ENCODE data around the gene SPSB3.
A peak's percentile ranks its signal among the peaks of the same experiment; 100 is the strongest.

The SPSB3 gene

DNA sequence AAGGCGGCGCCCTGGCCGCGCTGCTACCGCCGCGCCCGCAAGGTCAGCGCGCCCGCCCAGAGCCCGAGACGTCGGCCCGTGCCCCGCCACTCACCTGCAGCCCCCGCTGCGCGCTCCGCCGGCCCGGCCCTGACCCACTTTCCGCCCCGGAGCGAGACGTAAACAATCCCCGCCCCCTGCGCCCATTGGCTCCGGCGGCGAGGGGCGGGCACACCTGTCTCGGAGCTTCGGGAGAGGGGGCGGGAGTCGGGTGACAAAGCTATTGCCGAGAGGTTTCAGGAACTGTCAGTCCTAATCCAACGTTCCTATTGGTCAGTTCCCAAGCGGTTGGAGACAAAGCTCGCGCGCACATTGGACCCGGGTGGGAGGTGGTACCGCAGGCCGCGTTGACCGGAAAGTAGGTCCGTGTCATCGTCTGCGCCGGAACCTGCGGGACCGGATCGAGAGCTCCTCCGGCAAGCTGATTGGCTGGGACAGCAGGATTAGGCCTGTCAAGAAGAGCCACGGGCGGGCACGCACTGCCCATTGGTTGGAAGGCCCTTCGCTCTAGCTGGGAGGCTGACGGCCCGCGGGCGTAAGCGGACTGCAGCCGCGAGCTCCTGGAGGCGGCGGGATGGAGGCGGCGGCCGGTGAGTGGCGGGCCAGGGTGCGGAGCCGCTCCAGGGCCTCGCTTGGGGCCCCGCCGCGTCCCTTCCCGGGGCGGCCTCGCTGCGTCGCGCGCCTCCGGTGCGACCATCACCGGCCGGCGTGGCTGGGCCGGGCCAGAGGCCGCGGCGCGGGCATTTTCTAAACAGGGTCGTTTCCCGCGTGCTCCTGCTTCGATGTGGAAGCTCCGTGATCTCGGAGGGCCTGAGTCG, at the start of gene SPSB3, which contains the start of gene NUBP2:
TSS of gene SPSB3 (minus strand) at position 164 of the 857 bp plus-strand sequence. CDS start 1,088 bp downstream, outside the sequence.
TSS of gene NUBP2 (plus strand) at position 553 of the 857 bp plus-strand sequence. CDS start at position 614, 61 bp downstream.
- H3K4me1 Mint-ChIP-seq, result peaks cover 27% of the 10 kb centered on the region
- H3K27ac Mint-ChIP-seq, result peak within 1 kb of the TSS; percentile 83

DNA sequence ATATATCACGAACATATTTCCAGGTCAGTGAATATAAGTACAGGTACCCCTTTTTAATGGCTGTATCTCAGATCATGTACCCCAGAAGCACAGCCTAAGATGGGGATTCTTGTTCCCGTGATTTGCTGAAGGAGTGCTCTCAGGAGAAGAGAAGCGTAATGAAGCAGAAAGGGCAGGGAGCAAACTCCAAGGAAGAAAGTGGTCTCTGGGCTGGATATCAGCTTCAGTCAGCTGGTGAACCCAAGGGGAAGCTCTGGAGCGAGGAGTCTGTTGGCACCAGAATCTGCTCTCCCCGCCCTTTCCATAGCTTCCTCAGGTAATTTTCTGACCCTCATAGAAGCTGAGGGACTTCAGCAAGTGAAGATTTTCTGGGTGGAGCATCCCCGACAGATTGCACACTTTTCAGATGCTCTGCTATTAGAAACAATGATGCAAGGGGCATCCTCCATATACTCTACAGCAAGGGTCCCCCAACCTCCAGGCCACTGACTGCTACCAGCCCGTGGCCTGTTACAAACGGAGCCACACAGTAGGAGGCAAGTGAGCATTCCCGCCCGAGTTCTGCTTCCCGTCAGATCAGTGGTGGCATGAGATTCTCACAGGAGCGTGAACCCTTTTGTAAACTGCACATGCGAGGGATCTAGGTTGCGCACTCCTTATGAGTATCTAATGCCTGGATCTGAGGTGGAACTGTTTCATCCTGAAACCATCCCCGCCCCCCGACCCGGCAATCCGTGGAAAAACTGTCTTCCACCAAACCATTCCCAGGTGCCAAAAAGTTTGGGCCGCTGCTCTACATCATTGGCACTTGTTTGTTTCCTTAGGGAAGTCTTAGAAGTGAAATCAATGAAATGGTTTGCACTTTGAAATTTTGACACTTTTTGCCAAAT, 49.1 kb upstream of the SPSB3 start:
- H3K4me1 Mint-ChIP-seq, result peaks cover 32% of the 10 kb centered on the region
- H3K4me3 Mint-ChIP-seq, result no peak overlapping the region
- H3K9me3 Mint-ChIP-seq, result no peaks in the 10 kb centered on the region
- no peaks in the 10 kb centered on the region for H3K36me3 Mint-ChIP-seq
- H3K27me3 Mint-ChIP-seq, result no peaks in the 10 kb centered on the region
- H3K27ac Mint-ChIP-seq, result no peak overlapping the region

More for the DNA sequence above, at the start of gene SPSB3, which contains the start of gene NUBP2:
- Mint-ChIP-seq H3K27me3 (no peaks in the 10 kb centered on the region), H3K36me3 (peaks cover 3% of the 10 kb centered on the region), H3K4me3 (peak within 1 kb of the TSS; percentile 93), H3K9me3 (no peaks in the 10 kb centered on the region)

DNA sequence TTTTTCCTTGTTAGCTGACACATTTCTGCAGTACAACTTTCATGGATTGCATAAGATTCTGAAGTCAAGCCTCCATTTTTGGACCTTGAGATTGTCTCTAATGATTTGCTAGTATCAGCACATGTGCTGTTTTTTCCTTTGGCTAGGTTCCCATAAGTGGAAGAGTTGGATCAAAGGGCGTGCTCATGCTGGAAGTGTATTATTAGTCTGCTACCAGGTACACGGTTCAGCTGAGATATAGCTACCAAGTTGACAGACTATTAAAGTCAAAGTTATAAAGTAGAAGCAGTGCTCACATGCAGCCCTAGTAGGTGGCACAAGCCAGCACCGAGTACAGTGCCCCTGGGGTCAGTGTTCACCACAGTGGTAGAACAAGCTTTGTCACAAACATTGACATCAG, 47.8 kb upstream of the SPSB3 start:
- H3K27ac Mint-ChIP-seq, result no peak overlapping the region

DNA sequence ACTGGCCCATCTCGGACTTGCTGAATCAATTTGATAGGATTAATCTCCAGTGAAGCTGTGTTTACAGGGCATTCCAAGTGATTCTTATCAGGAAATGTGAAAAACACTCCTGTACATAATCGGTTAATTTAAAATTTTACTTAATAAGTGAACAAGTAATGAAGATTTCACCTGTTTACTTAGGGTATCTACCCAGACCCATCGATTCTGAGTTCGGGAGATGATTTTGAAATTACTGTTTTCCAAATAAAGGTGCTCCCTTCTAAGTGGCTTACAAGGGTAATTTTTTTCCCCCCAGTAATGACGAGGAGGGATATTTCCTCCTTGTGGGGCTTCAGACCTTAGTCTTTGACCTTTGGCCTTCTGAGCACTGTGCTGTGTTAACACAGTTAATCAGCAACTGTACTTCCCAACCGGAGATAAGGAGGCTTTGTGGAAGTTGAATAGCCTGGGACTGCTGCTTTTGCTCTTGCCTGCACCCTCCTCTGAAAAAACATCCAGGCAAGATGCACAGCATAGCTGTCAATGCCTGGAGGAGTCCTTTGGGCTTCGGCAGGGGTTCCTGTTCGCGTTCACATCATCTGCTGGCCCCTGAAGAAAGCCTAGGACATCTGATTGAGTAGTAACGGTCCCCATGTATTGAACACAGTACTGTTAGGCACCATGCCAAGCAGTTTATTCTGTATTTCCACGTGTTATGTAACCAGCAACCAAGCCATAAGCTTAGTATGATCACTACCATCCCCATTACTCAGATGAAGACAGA, 46.5 kb upstream of the SPSB3 start:
- H3K27ac Mint-ChIP-seq, result no peak overlapping the region
- H3K4me3 Mint-ChIP-seq, result peak overlapping the region; percentile 47
- H3K9me3 Mint-ChIP-seq, result no peaks in the 10 kb centered on the region
- H3K36me3 Mint-ChIP-seq, result no peaks in the 10 kb centered on the region
- no peaks in the 10 kb centered on the region for H3K27me3 Mint-ChIP-seq
- peaks cover 49% of the 10 kb centered on the region for H3K4me1 Mint-ChIP-seq

More for the DNA sequence above, 47.8 kb upstream of the SPSB3 start:
- no peaks in the 10 kb centered on the region for H3K9me3 Mint-ChIP-seq
- no peak overlapping the region for H3K4me3 Mint-ChIP-seq
- H3K27me3 Mint-ChIP-seq, result no peaks in the 10 kb centered on the region
- H3K4me1 Mint-ChIP-seq, result peaks cover 38% of the 10 kb centered on the region
- no peaks in the 10 kb centered on the region for H3K36me3 Mint-ChIP-seq

DNA sequence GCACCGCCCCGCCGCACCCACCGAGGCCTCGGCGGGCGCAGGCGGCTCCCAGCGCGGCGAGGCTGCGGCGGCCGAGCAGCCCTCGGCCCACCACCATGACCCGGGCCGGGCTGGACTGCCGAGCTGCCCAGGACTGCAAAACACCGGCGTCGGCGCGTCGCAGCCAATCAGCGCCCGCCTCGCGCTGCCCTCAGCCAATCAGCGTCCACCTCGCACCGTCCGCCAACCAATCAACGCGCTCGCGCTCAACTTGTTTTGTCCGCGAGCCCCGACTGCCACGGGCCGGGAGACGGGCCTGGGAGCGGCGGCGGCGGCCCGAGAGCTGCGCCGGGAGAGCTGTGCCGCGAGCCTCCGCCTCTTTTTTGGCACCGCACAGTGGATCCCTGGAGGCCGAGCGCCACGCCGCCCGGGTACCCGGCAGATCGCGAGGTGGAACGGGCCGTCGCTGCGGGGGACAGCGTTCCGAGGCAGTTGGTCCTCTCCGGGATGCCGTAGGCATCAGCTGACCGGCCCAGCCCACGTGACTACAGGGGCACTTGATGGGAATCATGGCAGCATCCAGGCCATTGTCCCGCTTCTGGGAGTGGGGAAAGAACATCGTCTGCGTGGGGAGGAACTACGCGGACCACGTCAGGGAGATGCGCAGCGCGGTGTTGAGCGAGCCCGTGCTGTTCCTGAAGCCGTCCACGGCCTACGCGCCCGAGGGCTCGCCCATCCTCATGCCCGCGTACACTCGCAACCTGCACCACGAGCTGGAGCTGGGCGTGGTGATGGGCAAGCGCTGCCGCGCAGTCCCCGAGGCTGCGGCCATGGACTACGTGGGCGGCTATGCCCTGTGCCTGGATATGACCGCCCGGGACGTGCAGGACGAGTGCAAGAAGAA, 44.6 kb upstream of the SPSB3 start, which contains the start of the genes FAHD1 and HAGH:
TSS of gene FAHD1 (plus strand) at position 516 of the 883 bp plus-strand sequence. CDS start at position 549, 33 bp downstream.
TSS of gene HAGH (minus strand) at position 135 of the 883 bp plus-strand sequence. CDS start at position 97, 38 bp downstream.
- H3K36me3 Mint-ChIP-seq, result no peaks in the 10 kb centered on the region
- no peaks in the 10 kb centered on the region for H3K27me3 Mint-ChIP-seq
- peak within 1 kb of the TSS; percentile 91 for H3K4me3 Mint-ChIP-seq
- no peaks in the 10 kb centered on the region for H3K9me3 Mint-ChIP-seq
- H3K4me1 Mint-ChIP-seq, result peaks cover 47% of the 10 kb centered on the region
- H3K27ac Mint-ChIP-seq, result peak within 1 kb of the TSS; percentile 92

DNA sequence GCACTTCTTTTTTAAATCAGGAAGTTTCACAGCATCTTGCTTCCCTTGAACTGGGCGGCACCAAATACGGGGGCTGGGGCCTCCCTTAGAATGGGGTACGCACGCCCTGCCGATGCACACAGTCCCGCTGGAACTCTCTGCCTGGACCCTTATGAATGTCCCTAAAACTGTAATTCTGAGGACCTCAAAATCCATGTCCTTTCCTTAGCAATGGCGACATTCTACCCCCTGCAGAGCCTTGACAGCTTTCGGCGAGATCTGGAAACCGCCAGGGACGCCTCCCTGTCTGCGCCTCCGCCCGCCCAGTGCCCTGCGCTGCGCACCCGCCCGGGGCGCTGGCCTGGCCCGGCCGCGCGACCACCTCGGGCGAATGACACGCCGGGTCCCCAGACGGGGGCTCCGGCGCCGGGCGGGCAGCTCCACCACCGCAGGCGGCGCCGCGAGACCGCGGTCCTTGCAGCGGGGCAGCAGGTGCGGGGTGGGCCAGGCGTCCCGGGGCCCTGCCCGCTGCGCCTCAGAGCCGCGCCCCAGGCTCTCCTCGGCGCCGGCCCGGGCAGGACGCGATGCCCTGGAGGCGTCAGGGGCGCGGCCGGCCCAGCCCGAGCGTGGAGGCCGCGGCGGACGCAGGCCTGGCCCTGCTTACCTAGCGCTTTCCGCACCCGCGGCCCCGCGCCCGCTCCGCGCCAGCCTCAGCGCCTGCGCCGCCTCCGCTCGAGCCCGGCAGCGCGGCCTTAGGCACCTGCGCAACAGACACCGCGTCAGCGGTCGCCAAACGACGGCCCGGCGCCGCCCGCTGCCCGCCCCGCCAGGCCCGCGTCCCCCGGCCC, 43.7 kb upstream of the SPSB3 start:
- H3K36me3 Mint-ChIP-seq, result no peaks in the 10 kb centered on the region
- H3K9me3 Mint-ChIP-seq, result no peaks in the 10 kb centered on the region
- peaks cover 47% of the 10 kb centered on the region for H3K4me1 Mint-ChIP-seq
- H3K27ac Mint-ChIP-seq, result peak overlapping the region; percentile 12
- no peaks in the 10 kb centered on the region for H3K27me3 Mint-ChIP-seq
- peak overlapping the region; percentile 82 for H3K4me3 Mint-ChIP-seq

DNA sequence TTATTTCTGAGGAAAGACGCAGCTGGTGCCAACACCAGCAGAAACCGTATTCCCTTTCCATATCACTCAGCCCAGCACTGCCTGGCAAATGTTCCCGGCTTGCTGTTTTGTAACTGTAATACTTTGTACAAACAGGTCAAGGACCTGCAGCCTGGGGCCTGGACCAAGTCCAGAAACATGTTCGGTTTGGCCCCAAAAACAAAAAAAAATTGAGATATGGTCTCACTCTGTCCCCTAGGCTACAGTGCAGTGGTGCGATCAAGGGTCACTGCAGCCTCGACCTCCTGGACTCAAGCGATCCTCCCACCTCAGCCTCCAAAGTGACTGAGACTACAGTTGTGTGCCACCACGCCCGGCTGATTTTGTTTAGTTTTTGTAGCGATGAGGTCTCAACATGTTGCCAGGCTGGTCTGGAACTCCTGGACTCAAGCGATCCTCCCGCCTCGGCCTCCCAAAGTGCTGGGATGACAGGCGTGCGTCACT, 43.1 kb upstream of the SPSB3 start:
- Mint-ChIP-seq H3K4me1 (peaks cover 42% of the 10 kb centered on the region), H3K4me3 (peak overlapping the region; percentile 82), H3K36me3 (no peaks in the 10 kb centered on the region), H3K27ac (no peak overlapping the region), H3K27me3 (no peaks in the 10 kb centered on the region), H3K9me3 (no peaks in the 10 kb centered on the region)

DNA sequence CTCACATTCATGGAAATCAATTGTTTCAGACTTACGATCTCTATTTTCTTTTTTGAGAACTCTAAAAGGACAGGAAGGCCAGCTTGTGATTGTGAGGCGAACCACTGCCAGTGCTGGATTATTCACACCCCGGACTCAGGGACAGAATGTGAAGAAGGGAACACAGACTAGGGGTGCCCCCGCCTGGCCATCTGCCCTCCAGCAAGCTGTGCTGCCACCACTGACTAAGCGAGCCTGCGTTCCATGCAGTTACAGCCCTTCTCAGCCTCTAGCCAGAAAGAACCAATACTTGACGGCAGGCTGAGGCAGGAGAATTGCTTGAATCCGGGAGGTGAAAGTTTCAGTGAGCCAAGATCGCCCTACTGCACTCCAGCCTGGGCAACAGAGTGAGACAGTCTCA, 41.5 kb upstream of the SPSB3 start:
- H3K27me3 Mint-ChIP-seq, result no peaks in the 10 kb centered on the region
- H3K4me3 Mint-ChIP-seq, result no peak overlapping the region
- H3K36me3 Mint-ChIP-seq, result no peaks in the 10 kb centered on the region
- H3K27ac Mint-ChIP-seq, result peak overlapping the region; percentile 55
- H3K9me3 Mint-ChIP-seq, result no peaks in the 10 kb centered on the region
- H3K4me1 Mint-ChIP-seq, result peaks cover 27% of the 10 kb centered on the region

DNA sequence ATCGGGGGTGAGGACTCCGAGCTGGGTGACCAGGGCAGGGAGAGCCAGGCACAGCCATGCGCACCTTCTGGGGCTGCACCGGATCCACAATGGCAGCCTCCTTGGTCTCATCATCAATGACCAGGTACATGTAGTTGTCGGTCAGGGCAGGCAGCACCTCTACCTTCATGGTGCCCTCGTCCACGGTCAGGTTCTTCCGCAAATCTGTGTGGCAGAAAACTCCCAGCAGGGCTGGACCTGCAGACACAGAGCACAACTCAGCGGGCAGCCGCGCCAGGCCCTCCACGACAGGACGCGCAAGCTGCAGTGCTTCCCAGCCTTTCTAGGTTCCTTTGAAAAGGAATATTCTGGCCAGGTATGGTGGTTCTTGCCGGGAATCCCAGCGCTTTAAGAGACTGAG, 40.4 kb upstream of the SPSB3 start:
- Mint-ChIP-seq H3K9me3 (no peaks in the 10 kb centered on the region), H3K27me3 (no peaks in the 10 kb centered on the region), H3K27ac (no peak overlapping the region), H3K4me3 (no peak overlapping the region), H3K36me3 (no peaks in the 10 kb centered on the region), H3K4me1 (peaks cover 24% of the 10 kb centered on the region)

DNA sequence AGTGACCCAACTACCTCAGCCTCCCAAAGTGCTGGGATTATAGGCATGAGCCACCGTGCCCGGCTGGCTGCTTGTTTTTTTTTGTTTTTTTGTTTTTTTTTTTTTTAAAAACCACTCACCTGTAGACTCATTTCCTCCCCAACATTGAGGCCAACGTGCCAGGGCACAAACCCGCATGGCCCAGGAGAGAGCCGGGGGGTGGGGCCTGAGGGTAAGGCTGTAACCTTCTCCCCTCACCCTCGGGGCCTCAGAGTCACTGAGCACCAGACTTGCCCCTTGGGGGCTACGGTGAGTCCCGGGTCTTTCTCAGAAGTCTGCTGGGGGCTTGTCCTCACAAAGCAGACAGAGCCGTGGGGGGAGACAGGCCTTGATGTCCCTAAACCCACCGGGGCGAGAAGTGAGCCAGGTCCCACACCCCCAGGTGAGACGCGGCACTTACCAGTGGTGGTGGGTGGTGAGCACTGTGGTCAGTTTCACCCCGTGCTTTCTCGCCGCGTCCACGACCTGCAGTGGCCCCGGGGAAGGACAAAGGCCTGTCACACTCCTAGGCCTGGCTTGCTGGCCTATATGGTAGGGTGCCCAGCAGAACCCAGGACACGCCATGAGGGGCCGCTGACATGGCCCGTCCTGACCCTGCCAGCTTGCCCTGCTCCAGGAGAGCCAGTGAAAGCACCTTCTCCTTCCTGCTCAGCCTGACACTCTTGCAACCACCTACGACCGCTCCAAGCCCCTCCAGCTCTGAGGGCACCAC, 39.7 kb upstream of the SPSB3 start:
- Mint-ChIP-seq H3K27ac (no peak overlapping the region), H3K4me3 (no peak overlapping the region), H3K4me1 (peaks cover 19% of the 10 kb centered on the region), H3K27me3 (no peaks in the 10 kb centered on the region), H3K9me3 (no peaks in the 10 kb centered on the region), H3K36me3 (no peaks in the 10 kb centered on the region)

DNA sequence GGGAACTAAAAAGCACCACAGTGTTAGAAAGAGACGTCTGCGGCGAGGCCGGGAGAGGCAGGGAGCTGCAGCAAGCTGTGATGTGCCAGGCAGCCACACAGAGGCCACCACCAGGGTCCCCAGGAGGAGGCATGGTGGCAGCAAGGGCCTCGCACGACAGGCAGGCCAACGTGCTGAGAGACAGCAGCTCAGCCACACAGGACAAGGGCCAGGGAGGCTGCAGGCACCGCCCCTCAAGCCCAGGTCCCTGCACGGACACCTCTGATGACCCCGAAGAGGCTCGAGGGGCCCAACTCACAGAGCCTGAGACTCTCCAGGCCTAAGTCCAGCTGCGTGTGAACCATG, 38.5 kb upstream of the SPSB3 start:
- no peaks in the 10 kb centered on the region for H3K9me3 Mint-ChIP-seq
- H3K27ac Mint-ChIP-seq, result no peak overlapping the region
- H3K36me3 Mint-ChIP-seq, result no peaks in the 10 kb centered on the region
- peaks cover 19% of the 10 kb centered on the region for H3K4me1 Mint-ChIP-seq
- H3K27me3 Mint-ChIP-seq, result no peaks in the 10 kb centered on the region
- no peak overlapping the region for H3K4me3 Mint-ChIP-seq

DNA sequence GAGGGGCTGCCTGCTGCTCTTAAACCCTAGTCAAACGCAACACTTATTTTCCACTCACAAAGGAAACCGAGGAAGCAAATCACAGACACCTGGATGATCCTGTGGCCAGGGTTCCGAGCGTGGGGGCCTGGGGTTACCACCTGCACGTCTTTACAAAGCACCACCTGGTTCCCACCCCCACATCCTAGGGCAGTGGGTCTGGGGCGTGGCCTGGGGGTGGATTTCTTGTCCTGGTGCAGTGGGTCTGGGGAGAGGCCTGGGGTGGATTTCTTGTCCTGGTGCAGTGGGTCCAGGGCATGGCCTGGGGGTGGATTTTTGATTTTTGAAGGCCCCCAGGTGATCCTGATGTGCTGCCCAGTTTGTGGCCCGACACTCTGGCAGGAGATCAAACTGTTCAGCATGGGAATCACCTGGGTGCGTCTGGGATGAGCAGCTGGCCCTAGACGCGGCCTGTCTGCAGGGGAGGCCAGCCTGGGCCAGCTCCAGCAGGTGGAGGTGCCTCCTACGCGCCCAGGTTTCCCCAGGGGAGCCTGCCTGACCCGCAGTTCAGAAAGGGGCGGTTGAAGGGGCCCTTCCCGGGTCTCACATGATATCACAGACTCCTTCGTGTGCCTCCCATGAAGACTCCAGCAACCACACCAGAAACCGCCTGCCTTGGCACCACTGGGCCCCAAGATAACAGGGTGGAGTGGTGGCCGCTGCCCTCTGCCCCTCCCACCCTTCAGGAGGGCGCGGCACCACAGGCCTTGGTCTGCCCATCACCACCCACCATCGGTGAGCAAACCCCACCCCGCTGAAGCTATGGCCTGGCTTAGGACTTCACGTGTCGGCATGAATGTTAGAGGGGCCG, 38.0 kb upstream of the SPSB3 start:
- Mint-ChIP-seq H3K27me3 (no peaks in the 10 kb centered on the region), H3K36me3 (peaks cover 2% of the 10 kb centered on the region), H3K4me3 (no peak overlapping the region), H3K4me1 (peaks cover 14% of the 10 kb centered on the region), H3K9me3 (no peaks in the 10 kb centered on the region), H3K27ac (no peak overlapping the region)
